Body of pancreas (tissue), 4 donors: ENCODE measurements around the gene DENND5B.

Experiments used
- POLR2A ChIP-seq, 3 donors: fragments of 450-650 bp; IDR thresholded peaks; one replicate each; pipeline ENCODE4 v1.6.1; 2016; ENCODE audit warnings: antibody characterized with exemption in 3 of 3, mild to moderate bottlenecking in 2 of 3
- TF ChIP-seq, protein P1 (sequence below), 7 experiments: fragments of 450-650 bp in 4 of 7; fragments of 200-600 bp in 3 of 7; sonication (generic) in 3 of 7; IDR thresholded peaks; one replicate each; pipeline ENCODE4 v1.5.1; 2016 to 2019; ENCODE audit warnings: antibody characterized with exemption in 7 of 7

DNA sequence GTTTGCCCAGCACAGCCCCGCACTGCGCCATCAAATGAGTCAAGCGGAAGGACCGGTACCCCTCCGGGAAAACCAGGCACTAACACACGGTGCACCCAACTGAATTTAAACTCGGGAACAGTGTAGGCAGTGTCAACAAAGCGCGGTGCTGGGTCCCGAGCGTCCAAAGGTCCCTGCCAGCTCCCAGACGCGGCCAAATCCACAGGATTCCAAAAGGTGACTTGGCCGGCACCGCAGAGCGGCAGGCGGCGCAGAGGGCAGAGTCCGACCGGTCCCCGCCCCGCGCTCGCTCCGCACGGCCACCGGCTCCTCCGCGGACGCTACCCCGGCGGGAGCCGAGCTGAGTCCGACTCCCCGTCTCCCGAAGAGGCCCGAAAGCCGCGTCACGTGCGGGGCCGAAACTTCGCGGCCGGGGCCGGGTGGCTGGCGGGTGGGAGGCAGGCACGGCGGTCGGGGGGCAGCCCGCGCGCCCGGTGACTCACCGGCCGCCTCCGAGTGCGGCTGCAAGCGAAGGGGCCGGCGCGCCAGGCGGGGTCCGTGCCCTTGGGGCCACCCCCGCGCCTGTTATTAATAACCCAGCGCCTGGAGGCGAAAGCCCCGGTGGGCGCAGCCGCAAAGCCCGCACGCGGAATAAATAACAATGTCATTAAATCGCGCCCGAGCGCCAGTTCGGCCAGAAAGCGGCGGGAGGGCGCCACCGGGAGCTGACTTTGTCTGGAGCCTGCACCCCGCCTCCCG is 863 bp downstream of the DENND5B start:
- TF ChIP-seq, protein P1, sequence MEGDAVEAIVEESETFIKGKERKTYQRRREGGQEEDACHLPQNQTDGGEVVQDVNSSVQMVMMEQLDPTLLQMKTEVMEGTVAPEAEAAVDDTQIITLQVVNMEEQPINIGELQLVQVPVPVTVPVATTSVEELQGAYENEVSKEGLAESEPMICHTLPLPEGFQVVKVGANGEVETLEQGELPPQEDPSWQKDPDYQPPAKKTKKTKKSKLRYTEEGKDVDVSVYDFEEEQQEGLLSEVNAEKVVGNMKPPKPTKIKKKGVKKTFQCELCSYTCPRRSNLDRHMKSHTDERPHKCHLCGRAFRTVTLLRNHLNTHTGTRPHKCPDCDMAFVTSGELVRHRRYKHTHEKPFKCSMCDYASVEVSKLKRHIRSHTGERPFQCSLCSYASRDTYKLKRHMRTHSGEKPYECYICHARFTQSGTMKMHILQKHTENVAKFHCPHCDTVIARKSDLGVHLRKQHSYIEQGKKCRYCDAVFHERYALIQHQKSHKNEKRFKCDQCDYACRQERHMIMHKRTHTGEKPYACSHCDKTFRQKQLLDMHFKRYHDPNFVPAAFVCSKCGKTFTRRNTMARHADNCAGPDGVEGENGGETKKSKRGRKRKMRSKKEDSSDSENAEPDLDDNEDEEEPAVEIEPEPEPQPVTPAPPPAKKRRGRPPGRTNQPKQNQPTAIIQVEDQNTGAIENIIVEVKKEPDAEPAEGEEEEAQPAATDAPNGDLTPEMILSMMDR (IDR thresholded peaks at IDR 0.05) = peak in 1 of 7 experiments; percentile 1
- TF ChIP-seq POLR2A (IDR thresholded peaks at IDR 0.05) = peak; percentile 46 to 75 (median 68)
